ENCODE data around the gene EPHB1. TPM values are rescaled to one million over a fixed set of nuclear protein-coding genes. Genes with fewer than 3 reads are reported as not detected.

EPHB1 gene
- total RNA-seq, 1 donor from 2014 or later: 1.3 TPM

DNA sequence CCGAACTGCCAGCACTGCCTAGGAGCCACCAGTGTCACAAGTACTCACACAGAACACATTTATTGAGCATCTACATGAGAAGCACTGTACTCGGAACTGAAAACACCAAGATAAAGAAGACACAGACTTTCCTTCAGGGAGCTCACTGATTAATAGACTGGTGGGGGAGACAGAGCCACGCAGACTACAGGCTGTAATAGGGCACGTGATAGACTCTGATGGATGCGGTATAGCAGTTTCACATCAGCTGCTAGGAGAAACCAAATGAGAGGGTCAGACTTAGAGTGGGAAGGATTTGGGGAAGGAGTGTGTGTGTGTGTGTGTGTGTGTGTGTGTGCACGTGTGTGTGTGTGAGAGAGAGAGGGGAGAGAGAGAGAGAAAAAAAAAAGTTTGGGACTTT lies 12.1 kb downstream of the EPHB1 start:
- TF ChIP-seq CTCF (IDR thresholded peaks at IDR 0.05; ENCODE audit: unreplicated experiment): no peak
- Mint-ChIP-seq H3K4me1 (no peaks in the 10 kb centered on the region), H3K9me3 (no peaks in the 10 kb centered on the region), H3K36me3 (no peaks in the 10 kb centered on the region), H3K27ac (no peak overlapping the region), H3K27me3 (ENCODE audit: low read depth) (peaks cover 66% of the 10 kb centered on the region), H3K4me3 (no peak overlapping the region)
- DNase-seq (ENCODE audit: low spot score in 2 of 2, unreplicated experiment in 2 of 2): no peak

DNA sequence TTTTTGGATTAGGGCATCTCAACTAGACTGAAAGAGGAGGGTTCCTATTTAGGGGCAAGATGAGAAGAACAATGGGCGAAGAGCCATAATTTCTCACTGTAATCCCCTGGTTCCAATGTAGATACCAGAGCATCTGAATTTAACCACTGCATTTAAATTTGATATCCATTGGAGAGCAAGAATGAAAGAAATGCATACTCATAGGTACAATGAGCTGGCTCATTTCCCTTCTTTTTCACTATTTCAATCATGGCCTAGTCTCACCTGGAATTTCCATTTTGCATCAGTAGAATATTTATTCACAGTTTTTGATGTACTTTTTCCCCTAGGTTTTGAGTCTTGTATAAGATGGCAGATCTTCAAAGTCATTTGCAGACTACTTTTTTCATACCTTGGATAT lies 13.8 kb downstream of the EPHB1 start:
- H3K27me3 Mint-ChIP-seq (ENCODE audit: low read depth): peaks cover 60% of the 10 kb centered on the region
- H3K4me1 Mint-ChIP-seq: no peaks in the 10 kb centered on the region
- H3K36me3 Mint-ChIP-seq: no peaks in the 10 kb centered on the region
- H3K9me3 Mint-ChIP-seq: no peaks in the 10 kb centered on the region
- H3K27ac Mint-ChIP-seq: no peak overlapping the region
- TF ChIP-seq CTCF (IDR thresholded peaks at IDR 0.05; ENCODE audit: unreplicated experiment): no peak
- no peak for DNase-seq (ENCODE audit: low spot score in 2 of 2, unreplicated experiment in 2 of 2)
- H3K4me3 Mint-ChIP-seq: no peak overlapping the region

- Mint-ChIP-seq H3K27me3 (ENCODE audit: low read depth) (peaks cover 59% of the 10 kb centered on the region), H3K36me3 (no peaks in the 10 kb centered on the region), H3K4me3 (no peak overlapping the region), H3K9me3 (no peaks in the 10 kb centered on the region), H3K27ac (no peak overlapping the region), H3K4me1 (no peaks in the 10 kb centered on the region)
- TF ChIP-seq CTCF (IDR thresholded peaks at IDR 0.05; ENCODE audit: unreplicated experiment): no peak
- no peak for DNase-seq (ENCODE audit: low spot score in 2 of 2, unreplicated experiment in 2 of 2)
Measured at GRCh38 chr3:134809427-134810051, 14.5 kb downstream of the EPHB1 start.

GRCh38 chr3:134810052-134810435 lies 15.0 kb downstream of the EPHB1 start:
- Mint-ChIP-seq H3K27ac (no peak overlapping the region), H3K9me3 (no peaks in the 10 kb centered on the region), H3K4me3 (no peak overlapping the region), H3K4me1 (no peaks in the 10 kb centered on the region), H3K27me3 (ENCODE audit: low read depth) (peaks cover 55% of the 10 kb centered on the region), H3K36me3 (no peaks in the 10 kb centered on the region)
- TF ChIP-seq CTCF (IDR thresholded peaks at IDR 0.05; ENCODE audit: unreplicated experiment): no peak
- no peak for DNase-seq (ENCODE audit: low spot score in 2 of 2, unreplicated experiment in 2 of 2)

DNA sequence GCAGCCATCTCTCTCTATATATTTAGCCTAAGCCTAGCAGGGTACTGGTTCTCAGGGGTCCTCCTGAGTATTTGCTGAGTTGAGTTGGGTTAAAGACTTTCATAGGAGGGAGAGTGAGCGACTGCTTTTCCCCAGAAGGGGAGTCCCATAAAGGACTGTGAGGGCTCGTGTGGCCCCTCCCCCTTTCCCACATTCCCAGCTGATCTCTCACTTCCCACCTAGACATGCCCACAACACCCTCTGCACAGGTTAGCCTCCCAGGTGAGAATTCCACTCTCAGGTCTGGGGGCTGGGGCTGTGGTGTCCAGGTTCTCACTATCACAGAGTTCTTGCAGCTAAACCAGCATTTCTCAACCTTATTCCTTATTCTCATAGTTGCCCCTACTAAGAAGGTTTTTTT lies 15.8 kb downstream of the EPHB1 start:
- no peaks in the 10 kb centered on the region for H3K4me1 Mint-ChIP-seq
- H3K9me3 Mint-ChIP-seq: no peaks in the 10 kb centered on the region

More for the DNA sequence above, 15.8 kb downstream of the EPHB1 start:
- Mint-ChIP-seq H3K4me3 (no peak overlapping the region), H3K36me3 (no peaks in the 10 kb centered on the region), H3K27me3 (ENCODE audit: low read depth) (peaks cover 52% of the 10 kb centered on the region), H3K27ac (no peak overlapping the region)
- TF ChIP-seq CTCF (IDR thresholded peaks at IDR 0.05; ENCODE audit: unreplicated experiment): no peak
- no peak for DNase-seq (ENCODE audit: low spot score in 2 of 2, unreplicated experiment in 2 of 2)
